CD4-positive, alpha-beta memory T cell (primary cell): Measurements from ENCODE around the gene ZC3H12C. TPM values are rescaled to one million over a fixed set of nuclear protein-coding genes. Genes with fewer than 3 reads are reported as not detected.

ENCODE experiments used
- CTCF ChIA-PET: fragments of 350-600 bp; sonication (Branson Sonifier 250); formaldehyde crosslinking; loops from one replicate; lab custom pipeline; 2021; ENCODE audit warnings: inconsistent platforms; ENCODE audit not compliant: partially characterized antibody; lab: Charles Lee
- POLR2A ChIA-PET: fragments of 350-600 bp; sonication (Branson Sonifier 250); formaldehyde crosslinking; loops from one replicate; lab custom pipeline; 2021; ENCODE audit not compliant: partially characterized antibody; lab: Charles Lee
- DNase-seq, 5 donors: peaks; one replicate each; pipeline versions ENCODE4 v3.0.0 to v3.0.0-alpha.2; 2020 to 2022; ENCODE audit warnings: mixed read lengths in 1 of 5
- H3K27ac ChIP-seq: one replicate; pipeline ENCODE4 v1.7.0; 2013; ENCODE audit warnings: low read depth, low read length
- H3K27me3 ChIP-seq: 2 replicates; pipeline ENCODE4 v1.7.0; 2013; ENCODE audit warnings: mild to moderate bottlenecking, low read length, moderate library complexity; ENCODE audit not compliant: insufficient read depth
- H3K36me3 ChIP-seq: 2 replicates; pipeline ENCODE4 v1.7.0; 2013; ENCODE audit warnings: mild to moderate bottlenecking, low read length, moderate library complexity; ENCODE audit not compliant: insufficient read depth
- H3K4me1 ChIP-seq: 2 replicates; pipeline ENCODE4 v1.7.0; 2013; ENCODE audit warnings: mild to moderate bottlenecking, low read length, moderate library complexity; ENCODE audit not compliant: insufficient read depth
- H3K4me3 ChIP-seq, 2 donors: one replicate each; pipeline ENCODE4 v1.7.0; 2013; ENCODE audit warnings: low read length in 2 of 2, mild to moderate bottlenecking in 1 of 2
- H3K9me3 ChIP-seq, 2 donors: one replicate each; pipeline ENCODE4 v1.7.0; 2013; ENCODE audit warnings: low read length in 2 of 2, control low read depth in 1 of 2; ENCODE audit not compliant: control insufficient read depth in 1 of 2
- H3K27ac Mint-ChIP-seq, 7 donors: one replicate each; pipeline ENCODE4 v1.8.0; 2020 to 2021; ENCODE audit warnings: mixed read lengths in 7 of 7, mild to moderate bottlenecking in 6 of 7, inconsistent platforms in 3 of 7, moderate library complexity in 3 of 7
- H3K27me3 Mint-ChIP-seq, 2 donors: one replicate each; pipeline ENCODE4 v1.8.0; 2020 to 2021; ENCODE audit warnings: mixed read lengths in 2 of 2
- H3K36me3 Mint-ChIP-seq, 2 donors: one replicate each; pipeline ENCODE4 v1.8.0; 2020 to 2021; ENCODE audit warnings: mixed read lengths in 2 of 2, inconsistent platforms in 1 of 2, mild to moderate bottlenecking in 1 of 2
- H3K4me1 Mint-ChIP-seq, 4 donors: one replicate each; pipeline ENCODE4 v1.8.0; 2020 to 2021; ENCODE audit warnings: mixed read lengths in 4 of 4, mild to moderate bottlenecking in 1 of 4
- H3K4me3 Mint-ChIP-seq, 8 donors: one replicate each; pipeline ENCODE4 v1.8.0; 2020 to 2021; ENCODE audit warnings: mixed read lengths in 8 of 8, mild to moderate bottlenecking in 7 of 8, moderate library complexity in 6 of 8, inconsistent platforms in 3 of 8
- H3K9me3 Mint-ChIP-seq, 8 donors: one replicate each; pipeline ENCODE4 v1.8.0; 2020 to 2021; ENCODE audit warnings: mixed read lengths in 8 of 8, mild to moderate bottlenecking in 5 of 8, inconsistent platforms in 3 of 8, moderate library complexity in 1 of 8
- intact Hi-C: fragments of 100-400 bp; cut with micrococcal nuclease; formaldehyde crosslinking; loops from one replicate; pipeline ENCODE4 v1.15.1; 2023
- polyA plus RNA-seq, 2 donors: library from polyadenylated mRNA; unstranded; fragments of 300-500 nt; fragmentation: Illumina TruSeq; gene quantifications; one replicate each; pipeline ENCODE4 v1.2.3, GENCODE V29; 2021
- total RNA-seq, 2 experiments: library from RNA; stranded (reverse); gene quantifications; one replicate each; pipeline ENCODE4 v1.2.3, GENCODE V29; 2021

ZC3H12C gene
- total and polyA plus RNA-seq, 4 experiments from 2014 or later = 0.17 TPM; not detected in 2

GRCh38 chr11:110100476-110101240 lies 7.5 kb downstream of the ZC3H12C start:
- no peak overlapping the region for H3K27ac ChIP-seq
- H3K9me3 Mint-ChIP-seq = peaks cover 0 to 5% (median 0%) of the 10 kb centered on the region in 8 donors
- no peak for DNase-seq
- H3K4me1 Mint-ChIP-seq = no peaks in the 10 kb centered on the region
- H3K4me1 ChIP-seq = no peaks in the 10 kb centered on the region
- no peaks in the 10 kb centered on the region for H3K36me3 Mint-ChIP-seq
- intact Hi-C loops = no loop called here
- H3K4me3 Mint-ChIP-seq = no peak overlapping the region
- peaks cover 4% of the 10 kb centered on the region for H3K27me3 ChIP-seq
- H3K4me3 ChIP-seq = no peak overlapping the region
- H3K36me3 ChIP-seq = no peaks in the 10 kb centered on the region
- no peaks in the 10 kb centered on the region for H3K9me3 ChIP-seq
- ChIA-PET CTCF (no interaction called here), POLR2A (no interaction called here)
- H3K27ac Mint-ChIP-seq = no peak overlapping the region
- H3K27me3 Mint-ChIP-seq = peaks cover 10 to 15% of the 10 kb centered on the region in 2 donors

GRCh38 chr11:110106713-110107274 lies 13.6 kb downstream of the ZC3H12C start:
- Histone ChIP-seq H3K36me3 (no peaks in the 10 kb centered on the region), H3K4me1 (no peaks in the 10 kb centered on the region), H3K9me3 (no peaks in the 10 kb centered on the region), H3K4me3 (no peak overlapping the region), H3K27me3 (no peaks in the 10 kb centered on the region), H3K27ac (no peak overlapping the region)
- Mint-ChIP-seq H3K4me3 (no peak overlapping the region), H3K9me3 (peaks cover 0 to 15% (median 3%) of the 10 kb centered on the region in 8 donors), H3K36me3 (no peaks in the 10 kb centered on the region), H3K27me3 (peaks cover 0 to 2% of the 10 kb centered on the region in 2 donors), H3K27ac (no peak overlapping the region), H3K4me1 (no peaks in the 10 kb centered on the region)
- intact Hi-C loops = no loop called here
- ChIA-PET CTCF (no interaction called here), POLR2A (no interaction called here)
- no peak for DNase-seq

GRCh38 chr11:110110854-110111253 lies 17.7 kb downstream of the ZC3H12C start:
- no peak for DNase-seq
- no peaks in the 10 kb centered on the region for H3K27me3 ChIP-seq
- H3K4me1 ChIP-seq = no peaks in the 10 kb centered on the region
- no peaks in the 10 kb centered on the region for H3K9me3 ChIP-seq
- CTCF ChIA-PET = no interaction called here
- H3K27ac ChIP-seq = no peak overlapping the region
- H3K36me3 Mint-ChIP-seq = no peaks in the 10 kb centered on the region
- H3K9me3 Mint-ChIP-seq = peaks cover 0 to 15% (median 3%) of the 10 kb centered on the region in 8 donors
- intact Hi-C loops = no loop called here
- H3K27ac Mint-ChIP-seq = no peak overlapping the region
- no peaks in the 10 kb centered on the region for H3K4me1 Mint-ChIP-seq
- H3K4me3 ChIP-seq = no peak overlapping the region
- peaks cover 2 to 4% of the 10 kb centered on the region in 2 donors for H3K27me3 Mint-ChIP-seq
- no peaks in the 10 kb centered on the region for H3K36me3 ChIP-seq
- POLR2A ChIA-PET = no interaction called here
- no peak overlapping the region for H3K4me3 Mint-ChIP-seq

GRCh38 chr11:110112457-110112856 lies 19.3 kb downstream of the ZC3H12C start:
- DNase-seq = no peak
- H3K4me1 Mint-ChIP-seq = no peaks in the 10 kb centered on the region
- Histone ChIP-seq H3K9me3 (no peaks in the 10 kb centered on the region), H3K27ac (no peak overlapping the region), H3K36me3 (no peaks in the 10 kb centered on the region), H3K4me1 (no peaks in the 10 kb centered on the region), H3K27me3 (no peaks in the 10 kb centered on the region), H3K4me3 (no peak overlapping the region)
- H3K9me3 Mint-ChIP-seq = peaks cover 0 to 6% (median 0%) of the 10 kb centered on the region in 8 donors
- no peak overlapping the region for H3K27ac Mint-ChIP-seq
- no peak overlapping the region for H3K4me3 Mint-ChIP-seq
- peaks cover 3 to 5% of the 10 kb centered on the region in 2 donors for H3K27me3 Mint-ChIP-seq
- CTCF ChIA-PET = no interaction called here
- POLR2A ChIA-PET = no interaction called here
- intact Hi-C loops = no loop called here
- no peaks in the 10 kb centered on the region for H3K36me3 Mint-ChIP-seq

- Histone ChIP-seq H3K4me3 (no peak overlapping the region), H3K27me3 (no peaks in the 10 kb centered on the region), H3K27ac (no peak overlapping the region), H3K4me1 (no peaks in the 10 kb centered on the region), H3K9me3 (no peaks in the 10 kb centered on the region), H3K36me3 (no peaks in the 10 kb centered on the region)
- POLR2A ChIA-PET = no interaction called here
- no peaks in the 10 kb centered on the region for H3K36me3 Mint-ChIP-seq
- H3K27me3 Mint-ChIP-seq = peaks cover 3 to 5% of the 10 kb centered on the region in 2 donors
- intact Hi-C loops = no loop called here
- H3K27ac Mint-ChIP-seq = no peak overlapping the region
- H3K9me3 Mint-ChIP-seq = peaks cover 0 to 3% (median 0%) of the 10 kb centered on the region in 8 donors
- no peak for DNase-seq
- CTCF ChIA-PET = no interaction called here
- H3K4me3 Mint-ChIP-seq = no peak overlapping the region
- H3K4me1 Mint-ChIP-seq = no peaks in the 10 kb centered on the region
Observed at GRCh38 chr11:110113505-110113904, 20.3 kb downstream of the ZC3H12C start.

- Histone ChIP-seq H3K27me3 (no peaks in the 10 kb centered on the region), H3K4me3 (no peak overlapping the region), H3K4me1 (no peaks in the 10 kb centered on the region), H3K27ac (no peak overlapping the region), H3K9me3 (no peaks in the 10 kb centered on the region), H3K36me3 (no peaks in the 10 kb centered on the region)
- ChIA-PET POLR2A (no interaction called here), CTCF (no interaction called here)
- no peak for DNase-seq
- no peak overlapping the region for H3K4me3 Mint-ChIP-seq
- no peaks in the 10 kb centered on the region for H3K4me1 Mint-ChIP-seq
- no peaks in the 10 kb centered on the region for H3K36me3 Mint-ChIP-seq
- no peak overlapping the region for H3K27ac Mint-ChIP-seq
- H3K27me3 Mint-ChIP-seq = peaks cover 3 to 5% of the 10 kb centered on the region in 2 donors
- intact Hi-C loops = no loop called here
- no peaks in the 10 kb centered on the region for H3K9me3 Mint-ChIP-seq
Observed at GRCh38 chr11:110113973-110114372, 20.8 kb downstream of the ZC3H12C start.

- no peak overlapping the region for H3K4me3 Mint-ChIP-seq
- POLR2A ChIA-PET = no interaction called here
- no peaks in the 10 kb centered on the region for H3K9me3 Mint-ChIP-seq
- no peak for DNase-seq
- CTCF ChIA-PET = no interaction called here
- H3K4me1 Mint-ChIP-seq = no peaks in the 10 kb centered on the region
- no peaks in the 10 kb centered on the region for H3K36me3 Mint-ChIP-seq
- Histone ChIP-seq H3K27ac (no peak overlapping the region), H3K9me3 (no peaks in the 10 kb centered on the region), H3K27me3 (no peaks in the 10 kb centered on the region), H3K4me3 (no peak overlapping the region), H3K4me1 (no peaks in the 10 kb centered on the region), H3K36me3 (no peaks in the 10 kb centered on the region)
- intact Hi-C loops = no loop called here
- peaks cover 2% of the 10 kb centered on the region in 2 donors for H3K27me3 Mint-ChIP-seq
- H3K27ac Mint-ChIP-seq = peak overlapping the region in 1 of 7 donors; percentile 1
Observed at GRCh38 chr11:110119317-110119716, 26.1 kb downstream of the ZC3H12C start.
